ENCODE results near the gene IGFALS.

- TF ChIP-seq, protein P1, sequence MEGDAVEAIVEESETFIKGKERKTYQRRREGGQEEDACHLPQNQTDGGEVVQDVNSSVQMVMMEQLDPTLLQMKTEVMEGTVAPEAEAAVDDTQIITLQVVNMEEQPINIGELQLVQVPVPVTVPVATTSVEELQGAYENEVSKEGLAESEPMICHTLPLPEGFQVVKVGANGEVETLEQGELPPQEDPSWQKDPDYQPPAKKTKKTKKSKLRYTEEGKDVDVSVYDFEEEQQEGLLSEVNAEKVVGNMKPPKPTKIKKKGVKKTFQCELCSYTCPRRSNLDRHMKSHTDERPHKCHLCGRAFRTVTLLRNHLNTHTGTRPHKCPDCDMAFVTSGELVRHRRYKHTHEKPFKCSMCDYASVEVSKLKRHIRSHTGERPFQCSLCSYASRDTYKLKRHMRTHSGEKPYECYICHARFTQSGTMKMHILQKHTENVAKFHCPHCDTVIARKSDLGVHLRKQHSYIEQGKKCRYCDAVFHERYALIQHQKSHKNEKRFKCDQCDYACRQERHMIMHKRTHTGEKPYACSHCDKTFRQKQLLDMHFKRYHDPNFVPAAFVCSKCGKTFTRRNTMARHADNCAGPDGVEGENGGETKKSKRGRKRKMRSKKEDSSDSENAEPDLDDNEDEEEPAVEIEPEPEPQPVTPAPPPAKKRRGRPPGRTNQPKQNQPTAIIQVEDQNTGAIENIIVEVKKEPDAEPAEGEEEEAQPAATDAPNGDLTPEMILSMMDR (IDR thresholded peaks at IDR 0.05) = no peak
- TF ChIP-seq POLR2A (IDR thresholded peaks at IDR 0.05) = no peak
Measured at GRCh38 chr16:1816396-1817275, 23.1 kb upstream of the IGFALS start.

Measured in Peyer's patch (tissue), 4 donors.